H9 (cell line): Measurements from ENCODE around the gene RHOH. TPM values are rescaled to one million over a fixed set of nuclear protein-coding genes. Genes with fewer than 3 reads are reported as not detected.

ENCODE experiments used
- DNase-seq: peaks from one replicate; pipeline ENCODE4 v3.0.0-alpha.2; 2017
- H2AFZ ChIP-seq: one replicate; pipeline ENCODE4 v1.6.1; 2013; ENCODE audit warnings: mild to moderate bottlenecking, low read length, control low read depth, moderate library complexity
- H2AK5ac ChIP-seq: 2 replicates; pipeline ENCODE4 v1.6.1; 2013; ENCODE audit warnings: low read length, control low read depth, mixed read lengths; ENCODE audit not compliant: insufficient read length
- H2BK120ac ChIP-seq: one replicate; pipeline ENCODE4 v1.6.1; 2013; ENCODE audit warnings: low read depth, mild to moderate bottlenecking, low read length, control low read depth, inconsistent platforms; ENCODE audit not compliant: poor library complexity, severe bottlenecking
- H2BK12ac ChIP-seq: 2 replicates; pipeline ENCODE4 v1.6.1; 2013; ENCODE audit warnings: low read length, control low read depth, mixed read lengths, low read depth; ENCODE audit not compliant: insufficient read length
- H2BK15ac ChIP-seq: 2 replicates; pipeline ENCODE4 v1.6.1; 2013; ENCODE audit warnings: low read depth, low read length, control low read depth
- H2BK20ac ChIP-seq: one replicate; pipeline ENCODE4 v1.6.1; 2013; ENCODE audit warnings: low read depth, mild to moderate bottlenecking, low read length, control low read depth, inconsistent platforms; ENCODE audit not compliant: poor library complexity, severe bottlenecking
- H2BK5ac ChIP-seq: 2 replicates; pipeline ENCODE4 v1.6.1; 2013; ENCODE audit warnings: low read length, control low read depth, mixed read lengths; ENCODE audit not compliant: insufficient read length
- H3K14ac ChIP-seq: 2 replicates; pipeline ENCODE4 v1.6.1; 2013; ENCODE audit warnings: low read length, control low read depth; ENCODE audit not compliant: insufficient read depth
- H3K18ac ChIP-seq: 2 replicates; pipeline ENCODE4 v1.6.1; 2013; ENCODE audit warnings: low read depth, mild to moderate bottlenecking, mixed read lengths, low read length, control low read depth; ENCODE audit not compliant: insufficient read length
- H3K23ac ChIP-seq: 2 replicates; pipeline ENCODE4 v1.6.1; 2013; ENCODE audit warnings: low read length, control low read depth, mixed read lengths, low read depth; ENCODE audit not compliant: insufficient read length
- H3K23me2 ChIP-seq: 2 replicates; pipeline ENCODE4 v1.6.1; 2013; ENCODE audit warnings: low read depth, mild to moderate bottlenecking, mixed read lengths, low read length, control low read depth; ENCODE audit not compliant: insufficient read length, poor library complexity, severe bottlenecking
- H3K27ac ChIP-seq: 2 replicates; pipeline ENCODE4 v1.5.1; 2013; ENCODE audit warnings: low read length, control low read depth, mixed read lengths, low read depth; ENCODE audit not compliant: insufficient read length
- H3K27me3 ChIP-seq: 2 replicates; pipeline ENCODE4 v1.6.1; 2013; ENCODE audit warnings: low read length, control low read depth, inconsistent platforms; ENCODE audit not compliant: insufficient read depth
- H3K4ac ChIP-seq: 2 replicates; pipeline ENCODE4 v1.6.1; 2013; ENCODE audit warnings: low read depth, mild to moderate bottlenecking, control low read depth, inconsistent platforms, low read length, moderate library complexity
- H3K4me1 ChIP-seq: 2 replicates; pipeline ENCODE4 v1.6.1; 2013; ENCODE audit warnings: low read length, control low read depth, inconsistent platforms; ENCODE audit not compliant: insufficient read depth
- H3K4me2 ChIP-seq: 2 replicates; pipeline ENCODE4 v1.6.1; 2013; ENCODE audit warnings: low read length, control low read depth, mixed read lengths; ENCODE audit not compliant: insufficient read length, insufficient read depth
- H3K56ac ChIP-seq: 2 replicates; pipeline ENCODE4 v1.6.1; 2013; ENCODE audit warnings: low read depth, mild to moderate bottlenecking, mixed read lengths, low read length, control low read depth; ENCODE audit not compliant: insufficient read length
- H3K79me1 ChIP-seq: 2 replicates; pipeline ENCODE4 v1.6.1; 2013; ENCODE audit warnings: low read depth, mild to moderate bottlenecking, moderate library complexity, low read length, control low read depth, inconsistent platforms; ENCODE audit not compliant: insufficient read depth, poor library complexity, severe bottlenecking
- H3K79me2 ChIP-seq: 2 replicates; pipeline ENCODE4 v1.6.1; 2013; ENCODE audit warnings: low read length, control low read depth, inconsistent platforms; ENCODE audit not compliant: insufficient read depth
- H3K9ac ChIP-seq: 2 replicates; pipeline ENCODE4 v1.6.1; 2013; ENCODE audit warnings: low read length, control low read depth, mixed read lengths; ENCODE audit not compliant: insufficient read length; ENCODE audit errors: extremely low read depth
- H3K9me3 ChIP-seq: one replicate; pipeline ENCODE4 v1.6.1; 2013; ENCODE audit warnings: low read depth, low read length, inconsistent platforms; ENCODE audit not compliant: control insufficient read depth
- H3T11ph ChIP-seq: one replicate; pipeline ENCODE4 v1.6.1; 2013; ENCODE audit warnings: mild to moderate bottlenecking, low read length, control low read depth, inconsistent platforms
- H4K20me1 ChIP-seq: one replicate; pipeline ENCODE4 v1.6.1; 2013; ENCODE audit not compliant: control insufficient read depth, insufficient read length, insufficient read depth
- H4K5ac ChIP-seq: 2 replicates; pipeline ENCODE4 v1.6.1; 2013; ENCODE audit warnings: low read depth, mild to moderate bottlenecking, mixed read lengths, low read length, control low read depth; ENCODE audit not compliant: insufficient read length
- H4K8ac ChIP-seq: replicated peaks from 2 replicates; pipeline ENCODE4 v1.6.1; 2013; ENCODE audit warnings: low read length, control low read depth, mixed read lengths, low read depth; ENCODE audit not compliant: insufficient read length
- H4K91ac ChIP-seq: 2 replicates; pipeline ENCODE4 v1.6.1; 2013; ENCODE audit warnings: low read depth, mild to moderate bottlenecking, moderate library complexity, mixed read lengths, low read length, control low read depth; ENCODE audit not compliant: insufficient read length
- H3K27ac Mint-ChIP-seq, 3 experiments: 2 replicates in 2 of 3; 3 replicates in 1 of 3; pipeline ENCODE4 v1.8.0; 2020 to 2021; ENCODE audit warnings: mixed read lengths in 3 of 3, mild to moderate bottlenecking in 1 of 3, moderate library complexity in 1 of 3
- H3K27me3 Mint-ChIP-seq: 2 replicates; pipeline ENCODE4 v1.8.0; 2021; ENCODE audit warnings: low read depth, mild to moderate bottlenecking, moderate library complexity, mixed read lengths
- H3K36me3 Mint-ChIP-seq, 3 experiments: 2 replicates in 2 of 3; 3 replicates in 1 of 3; pipeline ENCODE4 v1.8.0; 2020 to 2021; ENCODE audit warnings: low read depth in 3 of 3, mixed read lengths in 3 of 3; ENCODE audit not compliant: insufficient read depth in 1 of 3
- H3K4me1 Mint-ChIP-seq, 2 experiments: 2 replicates each; pipeline ENCODE4 v1.8.0; 2020; ENCODE audit warnings: mixed read lengths in 2 of 2
- H3K4me3 Mint-ChIP-seq, 2 experiments: 2 replicates in 1 of 2; 3 replicates in 1 of 2; pipeline ENCODE4 v1.8.0; 2020 to 2021; ENCODE audit warnings: mild to moderate bottlenecking in 2 of 2, mixed read lengths in 2 of 2, moderate library complexity in 1 of 2
- H3K9me3 Mint-ChIP-seq, 2 experiments: 2 replicates in 1 of 2; 3 replicates in 1 of 2; pipeline ENCODE4 v1.8.0; 2020; ENCODE audit warnings: mild to moderate bottlenecking in 2 of 2, mixed read lengths in 2 of 2, moderate library complexity in 1 of 2
- CTCF ChIP-seq: fragments of 200-600 bp; sonication (generic); conservative IDR thresholded peaks from 3 replicates; pipeline ENCODE4 v1.8.0; 2021; ENCODE audit warnings: antibody characterized with exemption, mild to moderate bottlenecking
- WGBS: extraction: QIAGEN DNeasy Blood & Tissue Kit; methylation state at CpG from one replicate; pipeline ENCODE4 v1.1.7; 2013; ENCODE audit warnings: missing lambda C conversion rate, low lambda C conversion rate, mixed read lengths; ENCODE audit not compliant: insufficient read length; ENCODE audit errors: extremely low coverage; 5-methylcytosine and 5-hydroxymethylcytosine counted together
- total RNA-seq: library from RNA; stranded (reverse); gene quantifications from 2 replicates; pipeline ENCODE4 v1.2.1, GENCODE V29; 2021

Gene RHOH
- total RNA-seq, 1 experiment from 2014 or later = 7.1 TPM

- H2AK5ac ChIP-seq = no peak overlapping the region
- no peaks in the 10 kb centered on the region; a peak in 1 of 5 replicates for H3K9me3 Mint-ChIP-seq
- no peak overlapping the region for H3K4me2 ChIP-seq
Measured at GRCh38 chr4:40243386-40243948, 46.6 kb downstream of the RHOH start.

More at GRCh38 chr4:40243386-40243948, 46.6 kb downstream of the RHOH start:
- Mint-ChIP-seq H3K27ac (no peak overlapping the region; a peak in 1 of 7 replicates), H3K27me3 (no peaks in the 10 kb centered on the region), H3K4me1 (peaks cover 15 to 17% of the 10 kb centered on the region in 2 experiments), H3K36me3 (peaks cover 7 to 23% (median 8%) of the 10 kb centered on the region in 3 experiments; a peak in 6 of 7 replicates), H3K4me3 (no peak overlapping the region)
- no peak for TF ChIP-seq CTCF
- H3K9ac ChIP-seq = no peak overlapping the region
- H2BK120ac ChIP-seq = no peak overlapping the region
- no peak overlapping the region for H4K5ac ChIP-seq
- no peak overlapping the region for H2BK15ac ChIP-seq
- no peak overlapping the region for H3K14ac ChIP-seq
- no peak overlapping the region for H2BK5ac ChIP-seq
- H3K56ac ChIP-seq = no peak overlapping the region
- no peak overlapping the region for H3K23ac ChIP-seq
- no peaks in the 10 kb centered on the region for H3K79me1 ChIP-seq
- H4K20me1 ChIP-seq = no peaks in the 10 kb centered on the region
- no peak overlapping the region for H2AFZ ChIP-seq
- no peak overlapping the region for H3T11ph ChIP-seq
- H3K27ac ChIP-seq = no peak overlapping the region
- no peak overlapping the region for H4K91ac ChIP-seq
- no CpG with 5 or more reads among the region's 19 CpGs for WGBS
- H3K4ac ChIP-seq = no peak overlapping the region
- H3K9me3 ChIP-seq = no peaks in the 10 kb centered on the region
- peaks cover 4% of the 10 kb centered on the region; the same call in 1 of the 2 replicates for H3K4me1 ChIP-seq
- no peak overlapping the region for H2BK12ac ChIP-seq
- H3K23me2 ChIP-seq = no peaks in the 10 kb centered on the region
- H3K79me2 ChIP-seq = no peaks in the 10 kb centered on the region
- DNase-seq = no peak
- no peak overlapping the region for H4K8ac ChIP-seq
- H2BK20ac ChIP-seq = no peak overlapping the region
- no peak overlapping the region for H3K18ac ChIP-seq
- H3K27me3 ChIP-seq = no peaks in the 10 kb centered on the region
